GM12864 (cell line): ENCODE data around the gene OSBPL9.

Source experiments
- DNase-seq: peaks from one replicate; pipeline ENCODE4 v3.0.0-alpha.2; 2011; ENCODE audit warnings: low read depth
- H3K4me3 ChIP-seq: 2 replicates; pipeline ENCODE4 v1.5.1; 2011; ENCODE audit warnings: mild to moderate bottlenecking, low read depth, low read length, control low read depth
- CTCF ChIP-seq: IDR thresholded peaks from 2 replicates; pipeline ENCODE4 v1.5.1; 2011; ENCODE audit warnings: low read depth, mild to moderate bottlenecking, moderate library complexity, low read length, control low read depth, inconsistent platforms; ENCODE audit errors: missing control alignments

The OSBPL9 gene

DNA sequence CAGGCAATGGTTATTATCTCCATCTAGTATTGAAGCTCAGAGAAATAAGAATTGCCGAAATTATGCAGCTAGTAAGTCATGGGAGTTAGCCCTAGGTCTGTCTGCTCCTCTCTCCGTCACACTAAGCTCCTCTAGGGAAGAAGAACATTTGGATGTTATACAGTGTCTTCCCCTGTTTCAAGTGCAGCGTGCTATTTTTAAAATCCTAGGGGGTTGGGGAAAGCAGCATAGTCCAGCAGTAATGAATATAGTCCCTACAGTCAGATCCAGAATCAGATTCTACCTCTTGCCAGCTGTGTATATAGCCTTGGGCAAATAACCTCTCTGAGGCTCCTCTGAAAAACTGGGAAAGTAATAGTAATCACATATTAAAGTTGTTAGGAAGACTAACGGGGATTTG is 44.5 kb upstream of the OSBPL9 start:
- no peak overlapping the region for H3K4me3 ChIP-seq
- TF ChIP-seq CTCF, result no peak
- DNase-seq, result no peak

DNA sequence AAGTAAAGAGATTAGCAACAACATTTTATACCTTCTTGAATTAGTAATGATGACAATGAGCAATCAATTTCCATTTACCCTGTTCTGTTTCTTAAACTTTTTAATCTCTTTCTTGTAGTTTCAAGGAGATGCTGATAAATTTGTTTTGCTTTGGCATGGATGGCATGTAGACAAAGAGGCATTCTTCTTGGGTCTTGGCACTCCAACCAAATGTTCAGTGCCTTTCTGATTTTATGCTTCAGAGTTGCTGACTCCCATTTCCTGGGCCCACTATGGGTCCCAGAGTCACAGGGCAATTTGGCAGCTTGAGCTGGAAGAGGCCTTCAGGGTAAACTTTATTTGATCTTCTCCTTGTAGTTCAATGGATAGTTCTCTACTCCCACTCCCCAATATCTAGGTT is 42.1 kb upstream of the OSBPL9 start:
- TF ChIP-seq CTCF, result no peak
- H3K4me3 ChIP-seq, result no peak overlapping the region

GRCh38 chr1:51575406-51576084 is 41.3 kb upstream of the OSBPL9 start:
- TF ChIP-seq CTCF, result no peak
- no peak overlapping the region; the same call in 1 of the 2 replicates for H3K4me3 ChIP-seq
- DNase-seq, result peak; percentile 38

More for the DNA sequence above, 42.1 kb upstream of the OSBPL9 start:
- DNase-seq, result no peak

GRCh38 chr1:51576085-51576444 is 40.8 kb upstream of the OSBPL9 start:
- no peak for TF ChIP-seq CTCF
- DNase-seq, result peak; percentile 45
- no peak overlapping the region for H3K4me3 ChIP-seq

DNA sequence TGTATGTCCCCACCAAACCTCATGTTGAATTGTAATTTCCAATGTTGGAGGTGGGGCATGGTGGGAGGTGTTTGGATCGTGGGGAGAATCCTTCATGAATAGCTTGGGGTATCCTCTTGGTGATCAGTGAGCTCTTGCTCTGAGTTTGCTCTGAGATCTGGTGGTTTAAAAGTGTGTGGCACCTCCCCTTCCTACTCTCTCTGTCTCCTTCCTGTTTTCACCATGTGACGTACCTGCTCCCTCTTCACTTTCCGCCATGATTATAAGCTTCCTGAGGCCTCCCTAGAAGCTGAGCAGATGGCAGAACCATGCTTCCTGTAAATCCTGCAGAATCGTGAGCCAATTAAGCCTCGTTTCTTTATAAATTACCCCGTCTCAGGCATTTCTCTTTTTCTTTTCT is 40.0 kb upstream of the OSBPL9 start:
- no peak overlapping the region for H3K4me3 ChIP-seq
- DNase-seq, result no peak
- no peak for TF ChIP-seq CTCF

DNA sequence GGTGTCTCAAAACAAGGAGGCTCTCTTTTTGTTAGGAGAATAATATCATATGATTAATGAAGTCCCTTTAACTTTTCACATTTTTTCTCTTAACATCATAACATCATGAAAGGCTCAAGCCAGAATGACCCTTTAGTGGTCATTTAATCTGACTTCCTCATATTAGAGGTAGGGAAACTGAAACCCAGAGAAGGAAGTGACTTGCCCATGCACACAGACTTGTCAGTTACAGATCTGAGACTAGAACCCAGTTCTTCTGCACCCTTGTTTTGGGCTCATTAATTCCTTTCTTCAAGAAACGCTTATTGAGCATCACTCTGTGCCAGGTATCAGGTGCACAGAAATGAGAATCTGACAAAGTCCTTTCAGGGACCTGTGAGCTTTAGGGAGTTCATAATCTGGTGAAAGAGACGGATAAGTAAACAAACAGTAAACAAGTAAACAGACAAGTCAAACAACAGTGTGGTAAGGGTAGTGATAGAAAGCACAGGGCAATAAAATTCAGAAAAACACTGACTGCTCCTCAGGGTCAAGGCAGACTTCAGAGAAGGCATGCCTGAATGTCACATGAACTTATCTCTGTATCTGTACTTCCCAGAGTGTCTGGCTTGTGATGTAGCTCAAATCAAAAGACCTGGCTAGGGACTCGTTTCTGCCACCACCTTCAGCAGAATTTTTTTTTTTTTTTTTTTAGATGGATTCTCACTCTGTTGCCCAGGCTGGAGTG is 38.3 kb upstream of the OSBPL9 start:
- no peak for TF ChIP-seq CTCF
- H3K4me3 ChIP-seq, result no peak overlapping the region
- peak; percentile 55 for DNase-seq

- DNase-seq, result no peak
- no peak for TF ChIP-seq CTCF
- no peak overlapping the region for H3K4me3 ChIP-seq
Measured at GRCh38 chr1:51581238-51581637, 35.7 kb upstream of the OSBPL9 start.
